Hepatocyte (in vitro differentiated cells): ENCODE data around the gene TDRD1.

ENCODE experiments used
- EZH2 ChIP-seq: fragments of 200-600 bp; sonication (generic); IDR thresholded peaks from 2 replicates; pipeline ENCODE4 v1.6.1; 2016; ENCODE audit warnings: antibody characterized with exemption, mild to moderate bottlenecking, borderline replicate concordance
- TF ChIP-seq, protein P1 (sequence below): fragments of 200-600 bp; sonication (generic); IDR thresholded peaks from 2 replicates; pipeline ENCODE4 v1.5.1; 2016; ENCODE audit warnings: antibody characterized with exemption, mild to moderate bottlenecking; ENCODE audit not compliant: poor library complexity

DNA sequence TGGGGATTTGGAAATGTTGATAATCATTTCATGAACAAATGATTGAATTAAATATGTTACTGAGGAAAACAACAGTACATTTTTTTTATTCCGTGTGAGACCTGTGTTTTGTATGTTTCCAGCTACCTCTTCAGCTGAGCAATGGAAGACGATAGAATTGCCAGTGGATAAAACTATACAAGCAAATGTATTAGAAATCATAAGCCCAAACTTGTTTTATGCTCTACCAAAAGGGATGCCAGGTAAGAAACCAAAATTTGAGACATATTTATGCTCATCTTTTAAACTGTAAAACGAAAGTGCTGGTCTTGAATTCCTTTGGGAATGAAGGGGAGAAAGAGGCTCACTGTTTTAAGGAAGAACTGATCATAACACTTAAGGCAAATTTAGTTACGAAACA, 42.1 kb downstream of the TDRD1 start:
- TF ChIP-seq, protein P1, sequence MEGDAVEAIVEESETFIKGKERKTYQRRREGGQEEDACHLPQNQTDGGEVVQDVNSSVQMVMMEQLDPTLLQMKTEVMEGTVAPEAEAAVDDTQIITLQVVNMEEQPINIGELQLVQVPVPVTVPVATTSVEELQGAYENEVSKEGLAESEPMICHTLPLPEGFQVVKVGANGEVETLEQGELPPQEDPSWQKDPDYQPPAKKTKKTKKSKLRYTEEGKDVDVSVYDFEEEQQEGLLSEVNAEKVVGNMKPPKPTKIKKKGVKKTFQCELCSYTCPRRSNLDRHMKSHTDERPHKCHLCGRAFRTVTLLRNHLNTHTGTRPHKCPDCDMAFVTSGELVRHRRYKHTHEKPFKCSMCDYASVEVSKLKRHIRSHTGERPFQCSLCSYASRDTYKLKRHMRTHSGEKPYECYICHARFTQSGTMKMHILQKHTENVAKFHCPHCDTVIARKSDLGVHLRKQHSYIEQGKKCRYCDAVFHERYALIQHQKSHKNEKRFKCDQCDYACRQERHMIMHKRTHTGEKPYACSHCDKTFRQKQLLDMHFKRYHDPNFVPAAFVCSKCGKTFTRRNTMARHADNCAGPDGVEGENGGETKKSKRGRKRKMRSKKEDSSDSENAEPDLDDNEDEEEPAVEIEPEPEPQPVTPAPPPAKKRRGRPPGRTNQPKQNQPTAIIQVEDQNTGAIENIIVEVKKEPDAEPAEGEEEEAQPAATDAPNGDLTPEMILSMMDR, result no peak
- TF ChIP-seq EZH2, result no peak
